KMS-11 (cell line): ENCODE measurements around the gene CLDN3.

Experiments
- H2AFZ ChIP-seq: fragments of 200-600 bp; sonication (generic); 2 replicates; pipeline ENCODE4 v1.6.1; 2016; ENCODE audit warnings: antibody characterized with exemption, mixed run types, low read depth
- H3K27ac ChIP-seq: fragments of 200-600 bp; sonication (generic); 2 replicates; pipeline ENCODE4 v1.6.1; 2016; ENCODE audit warnings: mild to moderate bottlenecking, mixed run types
- H3K27me3 ChIP-seq: fragments of 200-600 bp; sonication (generic); 2 replicates; pipeline ENCODE4 v1.6.1; 2017; ENCODE audit warnings: mild to moderate bottlenecking, low read depth, mixed run types, moderate library complexity; ENCODE audit not compliant: insufficient read depth
- H3K36me3 ChIP-seq: fragments of 200-600 bp; sonication (generic); 2 replicates; pipeline ENCODE4 v1.6.1; 2017; ENCODE audit warnings: mild to moderate bottlenecking, mixed run types; ENCODE audit not compliant: insufficient read depth
- H3K4me1 ChIP-seq: fragments of 200-600 bp; sonication (generic); 2 replicates; pipeline ENCODE4 v1.6.1; 2016; ENCODE audit warnings: mild to moderate bottlenecking, low read depth, mixed run types; ENCODE audit not compliant: poor library complexity, severe bottlenecking
- H3K4me2 ChIP-seq: fragments of 200-600 bp; sonication (generic); 2 replicates; pipeline ENCODE4 v1.7.0; 2016; ENCODE audit warnings: mild to moderate bottlenecking, mixed run types
- H3K4me3 ChIP-seq: fragments of 200-600 bp; sonication (generic); IDR thresholded peaks from 2 replicates; pipeline ENCODE4 v1.6.1; 2017; ENCODE audit warnings: low read depth, low read length, mixed read lengths; ENCODE audit not compliant: insufficient read depth
- H3K79me2 ChIP-seq: fragments of 200-600 bp; sonication (generic); 2 replicates; pipeline ENCODE4 v1.6.1; 2016; ENCODE audit warnings: low read depth, mixed run types; ENCODE audit not compliant: insufficient read depth
- H3K9ac ChIP-seq: fragments of 200-600 bp; sonication (generic); 2 replicates; pipeline ENCODE4 v1.6.1; 2016; ENCODE audit warnings: mild to moderate bottlenecking, mixed run types
- H4K20me1 ChIP-seq: fragments of 200-600 bp; sonication (generic); 2 replicates; pipeline ENCODE4 v1.6.1; 2016; ENCODE audit warnings: mild to moderate bottlenecking, mixed run types; ENCODE audit not compliant: insufficient read depth
- CTCF ChIP-seq: fragments of 200-600 bp; sonication (generic); conservative IDR thresholded peaks from 2 replicates; pipeline ENCODE4 v1.6.1; 2017; ENCODE audit warnings: low read depth, mild to moderate bottlenecking, antibody characterized with exemption, low read length, moderate library complexity, mixed read lengths

Gene CLDN3

GRCh38 chr7:73811760-73812168 is 41.7 kb upstream of the CLDN3 start:
- TF ChIP-seq CTCF = peak; percentile 78
- Histone ChIP-seq H3K4me2 (no peak overlapping the region), H3K4me3 (no peak overlapping the region), H3K9ac (no peak overlapping the region), H3K27me3 (no peaks in the 10 kb centered on the region), H3K4me1 (no peaks in the 10 kb centered on the region), H2AFZ (no peak overlapping the region), H3K36me3 (no peaks in the 10 kb centered on the region), H4K20me1 (no peaks in the 10 kb centered on the region), H3K27ac (no peak overlapping the region), H3K79me2 (no peaks in the 10 kb centered on the region)

DNA sequence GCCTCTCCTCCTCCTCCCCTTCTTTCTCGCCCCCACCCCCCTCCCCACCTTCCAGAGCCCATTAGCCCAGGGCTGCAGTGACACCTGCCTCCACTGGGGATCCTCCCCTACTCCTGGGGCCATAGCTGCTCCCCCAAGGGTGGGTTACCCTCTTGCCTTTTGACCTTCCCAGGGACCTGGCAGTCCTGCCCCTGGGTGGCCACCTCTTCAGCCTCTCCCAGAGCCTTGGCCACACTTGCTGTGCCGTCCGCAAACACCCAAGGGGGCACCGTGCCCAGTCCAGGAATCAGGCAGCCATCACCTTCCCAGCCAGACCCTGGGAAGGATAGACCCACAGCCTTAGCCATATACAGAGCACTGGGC is 40.9 kb upstream of the CLDN3 start:
- Histone ChIP-seq H3K79me2 (no peaks in the 10 kb centered on the region), H3K27me3 (no peaks in the 10 kb centered on the region), H3K9ac (no peak overlapping the region), H3K4me1 (no peaks in the 10 kb centered on the region), H2AFZ (no peak overlapping the region), H3K4me2 (no peak overlapping the region), H4K20me1 (no peaks in the 10 kb centered on the region), H3K4me3 (no peak overlapping the region), H3K36me3 (no peaks in the 10 kb centered on the region), H3K27ac (no peak overlapping the region)
- TF ChIP-seq CTCF = no peak

DNA sequence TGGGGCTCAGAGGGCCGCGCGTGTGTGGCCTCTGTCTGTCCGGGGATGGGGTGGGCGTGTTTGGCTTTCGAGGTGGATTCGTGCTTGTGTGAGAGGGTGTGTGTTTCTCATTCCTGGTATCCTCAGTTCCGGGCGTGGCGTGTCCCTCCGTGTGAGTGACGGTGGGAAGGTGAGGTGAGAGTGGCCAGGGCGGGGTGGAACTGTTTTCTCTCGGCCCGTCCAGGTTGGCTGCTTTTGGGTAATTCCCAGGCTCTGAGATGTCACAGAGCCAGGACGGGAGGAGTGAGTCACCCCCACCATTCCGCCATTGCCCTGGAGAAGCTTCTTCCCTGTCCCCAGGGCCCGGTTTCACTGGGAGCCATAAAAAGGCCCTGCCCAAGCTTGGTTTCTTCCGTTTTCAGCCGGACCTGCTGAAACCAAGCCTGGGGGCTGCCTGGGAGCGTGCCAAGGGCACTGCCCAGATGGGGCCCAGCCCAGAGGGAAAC is 39.4 kb upstream of the CLDN3 start:
- H3K9ac ChIP-seq = no peak overlapping the region
- no peak overlapping the region for H3K4me2 ChIP-seq
- no peaks in the 10 kb centered on the region for H3K4me1 ChIP-seq
- no peaks in the 10 kb centered on the region for H3K36me3 ChIP-seq
- H3K27ac ChIP-seq = no peak overlapping the region
- H2AFZ ChIP-seq = no peak overlapping the region
- no peak overlapping the region for H3K4me3 ChIP-seq
- no peak for TF ChIP-seq CTCF
- no peaks in the 10 kb centered on the region for H4K20me1 ChIP-seq
- no peaks in the 10 kb centered on the region for H3K79me2 ChIP-seq
- H3K27me3 ChIP-seq = no peaks in the 10 kb centered on the region

GRCh38 chr7:73802459-73802858 is 32.4 kb upstream of the CLDN3 start:
- no peaks in the 10 kb centered on the region for H4K20me1 ChIP-seq
- no peaks in the 10 kb centered on the region for H3K79me2 ChIP-seq
- H3K27ac ChIP-seq = no peak overlapping the region
- no peak overlapping the region for H3K9ac ChIP-seq
- H3K27me3 ChIP-seq = no peaks in the 10 kb centered on the region
- no peak for TF ChIP-seq CTCF
- no peak overlapping the region for H2AFZ ChIP-seq
- no peak overlapping the region for H3K4me3 ChIP-seq
- no peaks in the 10 kb centered on the region for H3K36me3 ChIP-seq
- H3K4me2 ChIP-seq = no peak overlapping the region
- no peaks in the 10 kb centered on the region for H3K4me1 ChIP-seq

GRCh38 chr7:73801577-73801976 is 31.5 kb upstream of the CLDN3 start:
- no peak overlapping the region for H3K9ac ChIP-seq
- no peaks in the 10 kb centered on the region for H4K20me1 ChIP-seq
- H3K4me2 ChIP-seq = no peak overlapping the region
- no peaks in the 10 kb centered on the region for H3K79me2 ChIP-seq
- no peak for TF ChIP-seq CTCF
- no peaks in the 10 kb centered on the region for H3K36me3 ChIP-seq
- H3K27ac ChIP-seq = no peak overlapping the region
- H2AFZ ChIP-seq = no peak overlapping the region
- H3K4me3 ChIP-seq = no peak overlapping the region
- H3K27me3 ChIP-seq = no peaks in the 10 kb centered on the region
- H3K4me1 ChIP-seq = no peaks in the 10 kb centered on the region
